A204.1 (cell line): ENCODE data around the gene XYLT2.

ENCODE experiments used
- FAIRE-seq: peaks from 2 replicates; lab custom pipeline; 2012; peaks lifted over from hg19 to GRCh38; lab: Jason Lieb, UNC

Gene XYLT2

DNA sequence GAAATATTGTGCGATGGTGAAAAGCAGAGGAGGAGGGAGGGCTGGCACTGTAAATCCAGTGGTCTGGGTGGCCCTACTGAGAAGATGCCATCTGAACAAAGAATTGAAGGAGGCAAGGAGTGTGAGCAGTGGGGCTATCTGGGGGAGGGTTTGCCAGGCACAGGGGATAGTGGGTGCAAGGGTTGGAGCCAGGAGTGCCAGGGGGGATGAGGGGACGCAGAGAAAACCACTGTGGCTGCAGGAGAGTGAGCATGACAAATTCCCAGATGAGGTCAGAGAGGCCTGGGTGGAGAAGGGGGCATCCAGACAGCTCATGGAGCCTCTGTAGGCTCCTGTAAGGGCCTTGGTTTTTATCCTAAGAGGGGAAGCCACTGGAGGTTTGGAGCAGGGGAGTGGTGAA is 4.8 kb downstream of the XYLT2 start:
- no peak for FAIRE-seq

DNA sequence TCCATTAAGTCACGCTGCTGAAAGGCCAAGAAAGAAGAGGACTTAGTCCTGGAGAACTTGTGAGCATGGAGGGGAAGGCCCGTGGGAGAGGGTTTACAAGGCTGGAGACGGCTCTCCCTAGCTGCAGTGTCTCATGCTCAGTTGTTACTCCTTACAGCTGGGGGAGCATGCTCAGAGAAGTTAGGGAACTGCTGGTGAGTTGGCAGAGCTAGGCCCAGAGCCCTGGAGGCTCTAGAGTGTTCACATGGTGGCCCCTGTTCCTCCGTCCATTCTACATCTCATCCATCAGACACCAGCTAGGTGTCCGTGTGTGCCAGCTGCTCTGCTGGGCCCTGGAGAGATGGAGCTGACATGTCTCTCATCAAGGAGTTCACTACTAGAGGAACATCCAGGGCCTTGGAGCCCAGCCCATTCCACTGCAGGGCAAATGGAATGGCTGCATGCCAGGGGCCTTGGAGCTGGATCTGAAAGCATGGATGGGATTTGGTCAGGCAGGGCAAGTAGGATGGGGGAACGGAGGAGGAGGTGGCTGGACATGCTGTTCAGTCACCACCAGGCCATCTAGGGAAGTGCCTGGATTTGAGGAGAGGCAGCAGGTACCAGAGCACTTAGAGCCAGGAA is 6.3 kb downstream of the XYLT2 start:
- no peak for FAIRE-seq

DNA sequence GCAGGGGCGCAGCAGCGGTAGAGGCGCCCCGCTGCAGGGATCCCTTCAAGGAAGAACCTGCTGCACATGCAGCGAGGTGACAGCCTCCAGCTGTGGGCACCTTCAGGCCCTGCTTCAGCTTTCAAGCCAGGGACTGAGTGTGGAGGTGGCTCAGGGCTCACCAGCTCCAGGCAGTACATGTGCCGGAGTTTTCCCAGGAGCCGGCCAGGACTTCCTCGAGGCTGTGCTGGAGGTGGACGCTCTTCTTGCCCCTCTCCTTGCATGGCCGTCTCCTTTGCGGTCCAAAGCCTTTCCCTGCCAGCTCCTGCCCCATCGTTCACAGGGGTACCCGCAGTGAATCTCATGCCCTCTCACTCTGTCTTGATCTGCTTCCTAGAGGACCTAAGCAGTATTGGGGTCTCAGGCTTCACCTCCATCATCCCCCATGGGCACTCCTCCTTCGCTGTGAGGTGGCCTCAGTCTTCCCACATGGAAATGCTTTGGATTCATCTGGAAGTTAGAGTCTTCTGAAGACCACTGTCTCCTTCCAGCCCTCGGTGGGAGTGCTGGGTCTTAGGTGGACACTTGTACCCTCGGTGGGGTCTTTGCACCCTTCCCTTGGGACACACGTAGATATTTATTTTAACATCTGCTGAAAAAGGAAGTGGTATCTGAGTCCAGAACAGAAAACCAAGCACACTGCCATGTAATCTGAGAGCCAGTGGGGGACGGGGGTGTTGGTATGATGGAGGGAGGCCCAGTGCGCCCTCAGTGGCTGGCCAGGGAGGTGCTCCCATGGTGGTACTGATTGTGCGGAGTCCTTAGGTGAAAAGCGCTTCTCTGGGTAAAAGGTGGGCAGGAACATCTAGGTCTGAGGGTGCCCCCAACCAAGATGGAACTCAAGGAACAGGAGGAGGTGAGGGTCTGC is 7.0 kb downstream of the XYLT2 start:
- FAIRE-seq, result no peak

DNA sequence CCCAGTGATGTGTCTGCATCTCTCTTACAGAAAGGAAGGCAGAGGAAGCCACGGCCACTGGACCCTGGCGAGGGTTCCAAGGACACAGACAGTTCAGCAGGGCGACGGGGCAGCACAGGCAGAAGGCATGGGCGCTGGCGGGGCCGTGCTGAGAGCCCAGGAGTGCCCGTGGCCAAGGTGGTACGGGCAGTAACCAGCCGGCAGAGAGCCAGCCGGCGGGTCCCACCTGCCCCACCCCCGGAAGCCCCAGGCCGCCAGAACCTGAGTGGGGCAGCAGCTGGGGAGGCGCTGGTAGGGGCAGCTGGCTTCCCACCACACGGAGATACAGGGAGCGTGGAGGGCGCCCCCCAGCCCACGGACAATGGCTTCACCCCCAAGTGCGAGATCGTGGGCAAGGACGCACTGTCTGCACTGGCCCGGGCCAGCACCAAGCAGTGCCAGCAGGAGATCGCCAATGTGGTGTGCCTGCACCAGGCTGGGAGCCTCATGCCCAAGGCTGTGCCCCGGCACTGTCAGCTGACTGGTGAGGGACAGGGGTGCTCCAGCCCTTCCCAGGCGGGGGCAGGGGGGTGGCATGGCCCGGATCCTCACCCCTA is 7.8 kb downstream of the XYLT2 start:
- FAIRE-seq, result no peak

- FAIRE-seq, result no peak
Observed at GRCh38 chr17:50354198-50354597, 8.3 kb downstream of the XYLT2 start.

GRCh38 chr17:50354776-50355175 is 8.8 kb downstream of the XYLT2 start:
- FAIRE-seq, result no peak

GRCh38 chr17:50355336-50355700 is 9.4 kb downstream of the XYLT2 start:
- FAIRE-seq, result no peak

GRCh38 chr17:50355701-50356341 is 9.9 kb downstream of the XYLT2 start:
- FAIRE-seq, result no peak

DNA sequence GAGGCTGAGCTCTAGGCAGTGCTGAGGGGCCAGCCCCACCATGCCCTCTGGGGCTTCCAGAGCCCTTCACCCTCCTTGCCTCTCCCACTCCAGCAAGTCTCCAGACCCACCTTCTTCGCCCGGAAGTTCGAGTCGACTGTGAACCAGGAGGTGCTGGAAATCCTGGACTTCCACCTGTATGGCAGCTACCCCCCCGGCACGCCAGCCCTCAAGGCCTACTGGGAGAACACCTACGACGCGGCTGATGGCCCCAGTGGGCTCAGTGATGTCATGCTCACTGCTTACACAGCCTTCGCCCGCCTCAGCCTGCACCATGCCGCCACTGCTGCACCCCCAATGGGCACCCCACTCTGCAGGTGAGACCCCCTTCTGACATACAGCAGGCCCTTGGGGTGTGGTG is 10.5 kb downstream of the XYLT2 start:
- no peak for FAIRE-seq

GRCh38 chr17:50356892-50357510 is 11.1 kb downstream of the XYLT2 start:
- FAIRE-seq, result no peak

- FAIRE-seq, result no peak
Observed at GRCh38 chr17:50358177-50358576, 12.3 kb downstream of the XYLT2 start.

DNA sequence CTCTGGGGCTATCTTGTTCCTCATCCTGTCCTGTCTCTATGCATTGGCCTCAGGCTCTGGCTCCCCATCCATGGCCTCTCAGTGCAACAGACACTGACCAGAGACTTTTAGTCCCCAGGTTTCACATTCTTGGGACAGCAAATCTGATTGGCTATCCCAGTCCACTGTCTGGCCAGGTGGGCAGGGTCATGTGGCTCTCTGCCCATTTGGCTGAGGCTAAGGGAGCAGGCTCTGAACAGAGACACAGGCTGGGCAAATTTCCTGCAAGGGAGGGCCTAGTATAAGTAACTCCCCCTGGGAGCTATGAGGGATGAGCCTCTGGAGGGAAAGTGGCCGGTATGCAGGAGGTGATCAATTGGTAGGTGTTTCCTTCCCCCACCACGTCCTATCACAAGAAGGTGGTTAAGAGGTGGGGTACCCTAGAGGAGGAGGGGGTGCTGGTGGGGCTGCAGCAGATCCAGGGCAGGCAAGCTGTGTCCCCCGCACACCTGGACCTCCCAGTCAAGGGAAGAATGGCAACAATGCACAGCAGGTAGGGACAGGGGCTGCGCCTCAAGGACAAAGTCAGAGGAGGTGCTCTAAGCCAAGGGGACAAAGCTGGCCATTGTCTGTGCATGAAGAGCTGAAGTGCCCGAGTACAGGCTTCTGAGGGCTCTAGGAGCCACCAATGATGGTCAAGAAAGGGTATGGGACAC is 13.2 kb downstream of the XYLT2 start:
- no peak for FAIRE-seq

DNA sequence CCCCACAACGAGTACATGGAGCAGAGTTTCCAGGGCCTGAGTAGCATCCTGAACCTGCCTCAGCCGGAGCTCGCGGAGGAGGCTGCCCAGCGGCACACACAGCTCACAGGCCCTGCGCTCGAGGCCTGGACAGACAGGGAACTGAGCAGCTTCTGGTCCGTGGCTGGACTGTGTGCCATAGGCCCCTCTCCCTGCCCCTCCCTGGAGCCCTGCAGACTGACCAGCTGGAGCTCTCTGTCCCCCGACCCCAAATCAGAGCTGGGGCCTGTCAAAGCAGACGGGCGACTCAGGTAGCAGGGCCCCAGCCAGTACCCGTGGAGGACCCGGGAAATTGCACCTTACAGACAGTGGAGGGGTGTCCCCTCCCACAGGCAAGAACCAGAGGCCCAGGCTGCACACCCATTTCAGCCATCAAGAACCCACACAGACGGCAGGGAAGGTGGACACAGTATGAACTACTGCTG is 14.1 kb downstream of the XYLT2 start:
- no peak for FAIRE-seq

GRCh38 chr17:50360486-50361115 is 14.7 kb downstream of the XYLT2 start:
- no peak for FAIRE-seq

GRCh38 chr17:50361561-50362480 is 15.9 kb downstream of the XYLT2 start:
- FAIRE-seq, result peak; percentile 37

- no peak for FAIRE-seq
Observed at GRCh38 chr17:50362661-50363060, 16.7 kb downstream of the XYLT2 start.

GRCh38 chr17:50363217-50364060 is 17.5 kb downstream of the XYLT2 start:
- FAIRE-seq, result no peak

DNA sequence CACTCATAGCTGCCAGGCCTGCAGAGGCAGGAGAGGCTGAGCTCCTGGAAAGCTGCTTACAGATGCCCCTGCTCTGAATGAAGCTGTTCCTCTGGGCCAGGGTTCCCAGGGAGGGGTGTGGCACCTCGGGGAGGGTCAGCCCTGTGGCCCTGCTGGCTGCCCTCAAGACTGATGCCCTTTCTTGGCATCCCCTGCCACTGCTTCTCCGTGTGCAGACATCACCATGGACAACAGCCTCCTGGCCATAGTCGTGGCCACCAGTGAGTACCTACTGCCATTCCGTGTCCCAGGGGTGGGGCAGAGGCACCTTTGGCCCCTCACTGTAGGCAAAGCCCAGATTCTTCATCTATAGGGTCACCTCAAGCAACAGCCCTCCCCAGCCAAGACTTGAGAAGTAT is 18.1 kb downstream of the XYLT2 start:
- no peak for FAIRE-seq

DNA sequence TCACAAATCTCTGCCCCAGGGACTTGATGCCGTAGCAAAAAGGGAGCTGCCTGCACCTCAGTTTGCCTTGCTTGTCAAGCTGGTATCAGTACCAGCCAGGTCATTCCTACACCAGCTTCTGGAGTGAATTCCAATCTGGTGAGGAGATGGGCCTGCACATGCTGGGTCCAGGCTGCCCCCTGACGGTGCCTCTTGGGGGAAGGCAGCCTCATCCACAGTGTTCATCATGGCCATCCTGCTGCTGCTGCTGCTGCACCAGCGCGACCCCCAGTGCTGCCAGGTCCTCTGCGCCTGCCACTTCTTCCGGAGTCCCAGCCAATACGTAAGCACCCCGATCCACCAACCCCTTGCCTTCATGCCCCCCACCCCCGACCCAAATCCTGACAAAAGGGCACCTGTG is 18.8 kb downstream of the XYLT2 start:
- FAIRE-seq, result no peak
